ENCODE results near the gene C14orf39. TPM values are rescaled to one million over a fixed set of nuclear protein-coding genes. Genes with fewer than 3 reads are reported as not detected.

C14orf39 gene, protein sequence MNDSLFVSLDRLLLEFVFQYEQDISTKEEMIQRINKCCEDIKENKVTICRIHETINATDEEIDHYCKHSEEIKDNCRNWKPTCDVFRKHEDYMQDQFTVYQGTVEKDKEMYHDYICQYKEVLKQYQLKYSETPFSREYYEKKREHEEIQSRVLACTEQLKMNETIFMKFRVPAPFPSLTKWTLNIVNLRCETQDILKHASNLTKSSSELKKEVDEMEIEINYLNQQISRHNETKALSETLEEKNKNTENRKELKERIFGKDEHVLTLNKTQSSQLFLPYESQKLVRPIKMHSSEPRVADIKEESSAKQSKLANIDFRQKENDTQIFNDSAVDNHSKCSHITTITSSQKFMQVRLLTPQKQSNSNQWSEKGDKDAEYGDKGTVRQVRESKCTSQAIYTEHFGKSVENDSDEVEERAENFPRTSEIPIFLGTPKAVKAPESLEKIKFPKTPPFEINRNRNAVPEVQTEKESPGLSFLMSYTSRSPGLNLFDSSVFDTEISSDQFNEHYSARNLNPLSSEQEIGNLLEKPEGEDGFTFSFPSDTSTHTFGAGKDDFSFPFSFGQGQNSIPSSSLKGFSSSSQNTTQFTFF
- under 1 TPM in 2 of 4 donors, not detected in 2; 0.40 to 0.69 TPM for total RNA-seq

DNA sequence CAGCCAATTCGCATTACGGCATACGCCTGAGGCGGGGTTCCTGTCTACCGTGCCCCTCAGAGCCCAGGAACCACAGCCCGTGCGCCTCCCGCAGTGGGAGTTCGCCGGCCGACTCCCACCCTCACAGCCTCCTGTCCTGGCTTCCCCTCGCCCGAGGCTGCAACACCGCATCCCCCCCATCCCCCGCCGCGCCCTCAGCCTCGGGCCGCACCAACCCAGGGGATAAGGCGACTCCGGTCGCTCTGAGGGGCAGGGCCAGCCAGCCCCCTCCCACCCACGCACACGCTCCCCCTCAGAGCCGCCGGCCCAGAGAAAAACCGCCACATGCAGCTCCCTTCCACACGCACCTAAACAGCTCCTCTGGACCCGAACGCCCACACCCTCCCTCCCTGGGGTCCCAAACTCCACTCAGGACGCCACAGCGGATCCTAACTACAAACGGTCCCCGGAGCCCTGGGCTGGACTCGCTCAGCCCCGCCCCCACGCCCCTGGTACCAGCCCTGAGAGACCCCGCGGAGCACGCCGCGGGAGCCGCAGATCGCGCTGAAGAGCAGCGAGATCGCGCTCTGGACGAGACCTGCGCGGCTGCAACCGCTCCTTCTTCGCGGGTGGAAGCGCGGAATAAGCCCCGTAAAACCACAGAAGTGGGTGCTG is at the start of gene C14orf39:
Gene C14orf39 (minus strand): TSS at position 466 of the 654 bp plus-strand sequence. CDS start 985 bp downstream, outside the sequence.
- Histone ChIP-seq H3K27ac (no peak within 1 kb of the TSS), H3K36me3 (no peaks in the 10 kb centered on the region), H3K4me1 (no peaks in the 10 kb centered on the region), H3K4me3 (peak within 1 kb of the TSS in 1 of 2 donors; percentile 16), H3K9me3 (no peaks in the 10 kb centered on the region), H3K27me3 (peaks cover 0 to 37% of the 10 kb centered on the region in 2 donors)
- DNase-seq = no peak
- intact Hi-C loops (cut with DNase I; ENCODE audit: low total_unique reads) = no loop called here
- no peak for TF ChIP-seq POLR2A (IDR thresholded peaks at IDR 0.05)

GRCh38 chr14:60532442-60532841 is 46.6 kb upstream of the C14orf39 start:
- intact Hi-C loops (cut with DNase I; ENCODE audit: low total_unique reads) = no loop called here

GRCh38 chr14:60515511-60516289 is 29.8 kb upstream of the C14orf39 start:
- Histone ChIP-seq H3K27ac (no peak overlapping the region), H3K4me3 (no peak overlapping the region), H3K4me1 (no peaks in the 10 kb centered on the region), H3K9me3 (no peaks in the 10 kb centered on the region), H3K27me3 (peaks cover 11 to 39% of the 10 kb centered on the region in 2 donors), H3K36me3 (no peaks in the 10 kb centered on the region)
- TF ChIP-seq CTCF (IDR thresholded peaks at IDR 0.05) (no peak), POLR2A (IDR thresholded peaks at IDR 0.05) (no peak)
- DNase-seq = no peak
- intact Hi-C loops (cut with DNase I; ENCODE audit: low total_unique reads) = no loop called here

More at GRCh38 chr14:60532442-60532841, 46.6 kb upstream of the C14orf39 start:
- no peaks in the 10 kb centered on the region for H3K27me3 ChIP-seq
- H3K27ac ChIP-seq = no peak overlapping the region
- no peaks in the 10 kb centered on the region for H3K4me1 ChIP-seq
- H3K4me3 ChIP-seq = no peak overlapping the region
- H3K9me3 ChIP-seq = no peaks in the 10 kb centered on the region
- H3K36me3 ChIP-seq = no peaks in the 10 kb centered on the region
- DNase-seq = no peak
- TF ChIP-seq CTCF (IDR thresholded peaks at IDR 0.05) (no peak), POLR2A (IDR thresholded peaks at IDR 0.05) (no peak)

DNA sequence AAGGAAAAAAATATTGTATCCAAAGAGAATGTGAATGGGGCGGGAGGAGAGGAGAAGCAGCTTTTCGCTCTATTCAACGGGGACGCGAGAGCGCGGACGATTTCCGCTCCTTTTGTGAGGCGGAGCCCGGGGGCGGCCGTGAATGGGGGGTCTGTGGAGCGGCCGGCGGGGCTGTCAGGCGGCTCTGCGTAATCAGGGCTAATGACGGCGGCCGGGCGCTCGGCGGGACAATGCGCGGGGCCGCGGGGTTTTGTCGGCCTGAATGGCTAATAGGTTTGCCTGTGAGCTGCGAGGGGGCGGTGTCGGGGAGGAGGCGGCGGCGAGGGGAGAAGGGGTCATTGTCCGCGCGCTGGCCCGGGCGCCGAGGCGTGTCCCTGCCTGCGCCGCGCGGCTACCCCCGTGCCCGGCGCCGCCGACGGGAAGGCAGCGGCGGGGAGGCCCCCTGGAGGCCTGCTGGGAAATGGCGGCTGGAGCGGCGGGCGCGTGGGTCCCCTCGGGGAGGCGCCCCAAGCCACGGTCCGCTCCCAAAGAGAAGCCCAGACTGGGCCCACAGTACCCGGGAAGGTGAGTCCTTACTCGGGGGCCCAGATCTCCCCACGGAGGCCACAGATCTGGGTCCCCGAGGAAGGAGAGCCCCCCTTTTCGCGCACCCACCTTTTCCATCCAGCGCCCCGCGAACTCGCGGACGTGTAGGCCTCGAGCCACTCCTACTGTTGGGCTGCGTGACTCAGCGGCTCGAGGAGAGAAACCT is 29.1 kb upstream of the C14orf39 start:
- Histone ChIP-seq H3K4me3 (peak overlapping the region in 1 of 2 donors; percentile 2), H3K27me3 (peaks cover 12 to 46% of the 10 kb centered on the region in 2 donors), H3K27ac (no peak overlapping the region), H3K4me1 (no peaks in the 10 kb centered on the region), H3K9me3 (no peaks in the 10 kb centered on the region), H3K36me3 (no peaks in the 10 kb centered on the region)
- DNase-seq = no peak
- TF ChIP-seq CTCF (IDR thresholded peaks at IDR 0.05) (peak in 1 of 4 experiments; percentile 5), POLR2A (IDR thresholded peaks at IDR 0.05) (no peak)
- intact Hi-C loops (cut with DNase I; ENCODE audit: low total_unique reads) = no loop called here

DNA sequence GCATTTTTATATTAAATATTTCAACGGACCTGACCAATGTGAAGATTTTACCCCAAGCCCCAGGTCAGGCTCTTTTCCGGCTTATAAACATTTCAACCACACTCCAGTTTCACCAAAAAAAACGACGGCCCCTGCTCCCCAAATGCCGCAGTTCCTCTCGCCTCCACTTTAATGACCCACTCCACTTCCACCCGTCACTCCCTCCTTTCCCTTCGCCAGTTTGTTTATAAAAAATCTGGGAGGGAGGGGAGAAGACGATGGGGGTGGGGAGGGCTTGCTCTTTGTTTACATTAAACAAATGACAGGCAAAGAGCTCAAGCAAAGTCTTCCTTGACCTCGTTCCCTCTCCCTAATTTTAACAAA is 28.5 kb upstream of the C14orf39 start:
- H3K4me3 ChIP-seq = no peak overlapping the region
- intact Hi-C loops (cut with DNase I; ENCODE audit: low total_unique reads) = no loop called here

More for the DNA sequence above, 28.5 kb upstream of the C14orf39 start:
- Histone ChIP-seq H3K4me1 (no peaks in the 10 kb centered on the region), H3K36me3 (no peaks in the 10 kb centered on the region), H3K27me3 (peaks cover 14 to 50% of the 10 kb centered on the region in 2 donors), H3K9me3 (no peaks in the 10 kb centered on the region), H3K27ac (no peak overlapping the region)
- TF ChIP-seq CTCF (IDR thresholded peaks at IDR 0.05) (no peak), POLR2A (IDR thresholded peaks at IDR 0.05) (no peak)
- no peak for DNase-seq

All from uterus (tissue), 4 donors.